SHP77 (cell line): Measurements from ENCODE around the gene C21orf58.

Experiments used
- DNase-seq, 2 experiments: peaks; one replicate each; lab custom pipeline; 2025; lab: John Stamatoyannopoulos, UW

Gene C21orf58

GRCh38 chr21:46295177-46295770, 28.4 kb downstream of the C21orf58 start:
- no peak for DNase-seq

GRCh38 chr21:46294647-46295176, 29.0 kb downstream of the C21orf58 start:
- DNase-seq, result no peak

- DNase-seq, result no peak
Measured at GRCh38 chr21:46291561-46291960, 32.1 kb downstream of the C21orf58 start.

- DNase-seq, result no peak
Measured at GRCh38 chr21:46289655-46290179, 34.0 kb downstream of the C21orf58 start.

GRCh38 chr21:46287541-46287940, 36.1 kb downstream of the C21orf58 start:
- DNase-seq, result no peak

- DNase-seq, result no peak
Measured at GRCh38 chr21:46286648-46287002, 37.0 kb downstream of the C21orf58 start.

GRCh38 chr21:46285761-46286647, 37.7 kb downstream of the C21orf58 start, which contains the start of gene YBEY:
Gene YBEY (plus strand): TSS chr21:46286342. CDS start chr21:46286914, 572 bp downstream.
- peak; percentile 83 to 93 for DNase-seq

- no peak for DNase-seq
Measured at GRCh38 chr21:46285206-46285661, 38.4 kb downstream of the C21orf58 start, which contains the start of gene MCM3AP. Gene MCM3AP (minus strand): TSS chr21:46285611. CDS start chr21:46285286, 325 bp downstream.

GRCh38 chr21:46284733-46285132, 38.9 kb downstream of the C21orf58 start:
- no peak for DNase-seq

GRCh38 chr21:46284077-46284644, 39.5 kb downstream of the C21orf58 start:
- DNase-seq, result peak; percentile 27 to 44

- DNase-seq, result no peak
Measured at GRCh38 chr21:46274797-46275390, 48.8 kb downstream of the C21orf58 start.

GRCh38 chr21:46273341-46273740, 50.3 kb downstream of the C21orf58 start:
- DNase-seq, result no peak

- no peak for DNase-seq
Measured at GRCh38 chr21:46269466-46269865, 54.2 kb downstream of the C21orf58 start.

GRCh38 chr21:46268371-46268770, 55.3 kb downstream of the C21orf58 start:
- no peak for DNase-seq

GRCh38 chr21:46266946-46267345, 56.7 kb downstream of the C21orf58 start:
- DNase-seq, result no peak

- no peak for DNase-seq
Measured at GRCh38 chr21:46265736-46266525, 57.7 kb downstream of the C21orf58 start.

- no peak for DNase-seq
Measured at GRCh38 chr21:46264690-46265144, 59.0 kb downstream of the C21orf58 start.

- DNase-seq, result no peak
Measured at GRCh38 chr21:46264046-46264689, 59.5 kb downstream of the C21orf58 start.

- no peak for DNase-seq
Measured at GRCh38 chr21:46256501-46256994, 67.1 kb downstream of the C21orf58 start.

GRCh38 chr21:46255758-46256337, 67.8 kb downstream of the C21orf58 start:
- no peak for DNase-seq
